HG03060 (cell line): ENCODE results near the gene EMSY.
"Not testable (repeated sequence)": the region's sequence is repeated elsewhere in the genome, so short reads cannot be mapped to it uniquely, and the experiment has no call there.

Source experiments
- ATAC-seq: cut with Tn5 transposase; IDR thresholded peaks from one replicate; pipeline ENCODE4 v1.9.1; 2021; ENCODE audit warnings: low read depth, moderate number of reproducible peaks; ENCODE audit not compliant: unreplicated experiment

Gene EMSY

DNA sequence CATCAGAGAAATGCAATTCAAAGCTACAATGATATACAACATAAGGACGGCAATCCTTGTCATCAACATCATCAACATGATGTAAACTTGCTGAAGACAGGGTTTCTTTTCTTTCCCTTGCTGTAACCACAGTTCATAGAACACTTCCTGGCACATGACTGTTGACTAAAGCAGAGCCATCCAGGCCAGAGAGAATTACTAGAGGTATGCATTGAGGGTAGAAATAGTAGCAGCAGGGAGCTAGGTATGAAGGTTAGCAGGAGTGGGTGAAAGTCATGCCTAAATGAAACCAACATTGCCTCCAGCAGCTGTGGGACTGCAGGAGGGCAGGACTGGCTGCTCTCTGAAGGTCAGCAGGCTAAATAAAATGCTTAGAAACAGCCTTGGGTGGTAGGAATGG lies 122.0 kb downstream of the EMSY start:
- ATAC-seq, result no peak

DNA sequence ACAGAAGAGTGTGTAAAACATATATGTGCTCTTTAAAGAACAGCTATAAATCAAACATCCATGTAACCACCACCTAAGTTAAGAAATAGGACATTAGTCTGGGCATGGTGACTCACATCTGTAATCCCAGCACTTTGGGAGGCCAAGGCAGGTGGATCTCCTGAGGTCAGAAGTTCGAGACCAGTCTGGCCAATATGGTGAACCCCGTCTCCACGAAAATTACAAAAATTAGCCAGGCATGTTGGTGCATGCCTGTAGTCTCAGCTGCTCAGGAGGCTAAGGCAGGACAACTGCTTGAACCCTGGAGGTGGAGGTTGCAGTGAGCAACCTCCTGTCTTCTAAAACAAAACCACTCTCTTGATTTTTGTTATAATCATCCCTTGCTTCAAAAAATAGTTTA lies 122.4 kb downstream of the EMSY start:
- ATAC-seq, result no peak

DNA sequence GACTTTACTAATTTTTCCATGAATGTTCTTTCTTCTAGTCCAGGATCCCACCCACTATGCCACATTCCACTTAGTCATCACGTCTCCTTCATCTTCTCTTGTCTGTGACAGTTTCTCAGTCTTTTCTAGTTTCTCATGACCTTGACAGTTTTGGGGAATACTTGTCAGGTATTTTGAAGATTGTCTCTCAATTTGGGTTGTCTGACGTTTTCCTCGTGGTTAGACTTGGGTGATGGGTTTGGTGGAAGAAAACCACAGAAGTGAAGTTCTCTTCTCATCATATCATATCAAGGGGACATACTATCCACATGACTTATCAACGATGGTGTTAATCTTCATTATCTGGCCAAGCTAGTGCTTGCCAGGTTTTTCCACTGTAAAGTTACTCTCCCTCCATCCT lies 123.3 kb downstream of the EMSY start:
- ATAC-seq, result no peak

DNA sequence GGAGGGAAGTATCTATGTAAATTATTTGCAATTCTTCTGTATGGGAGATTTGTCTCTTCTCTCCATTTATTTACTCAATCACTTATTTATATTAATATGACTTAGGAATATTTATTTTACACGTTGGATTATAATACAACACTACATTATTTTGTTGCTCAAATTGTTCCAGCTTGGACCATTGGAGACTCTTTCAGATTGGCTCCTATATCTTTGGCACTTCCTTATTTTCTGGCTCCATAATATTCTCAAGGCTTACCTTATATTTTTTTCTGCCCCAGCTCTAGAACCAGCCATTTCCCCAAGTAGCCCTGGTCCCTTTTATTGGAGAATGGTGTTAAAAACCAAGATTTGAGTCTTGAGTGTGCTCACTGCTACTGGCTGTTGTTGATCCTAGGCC lies 123.8 kb downstream of the EMSY start:
- no peak for ATAC-seq

DNA sequence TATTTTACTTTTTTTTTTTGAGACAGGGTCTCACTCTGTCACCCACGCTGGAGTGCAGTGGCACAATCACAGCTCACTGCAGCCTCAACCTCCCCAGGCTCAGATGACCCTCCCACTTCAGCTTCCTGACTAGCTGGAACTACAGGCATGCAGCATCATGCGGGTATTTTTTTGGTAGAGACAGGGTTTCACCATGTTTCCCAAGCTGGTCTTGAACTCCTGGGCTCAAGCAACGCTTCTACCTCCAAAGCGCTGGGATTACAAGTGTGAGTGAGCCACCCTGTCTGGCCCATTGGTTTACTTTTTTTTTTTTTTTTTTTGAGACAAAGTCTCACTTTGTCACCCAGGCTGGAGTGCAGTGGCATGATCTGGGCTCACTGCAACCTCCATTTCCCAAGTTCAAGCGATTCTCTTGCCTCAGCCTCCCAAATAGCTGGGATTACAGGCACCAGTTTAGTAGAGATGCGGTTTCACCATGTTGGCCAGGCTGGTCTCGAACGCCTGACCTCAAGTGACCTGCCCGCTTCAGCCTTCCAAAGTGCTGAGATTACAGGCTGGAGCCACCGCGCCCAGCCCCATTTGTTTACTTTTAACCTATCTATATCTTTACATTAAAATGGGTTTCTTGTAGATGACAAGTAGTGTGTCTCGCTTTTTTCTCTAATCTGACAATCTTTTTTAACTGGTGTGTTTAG lies 127.5 kb downstream of the EMSY start:
- ATAC-seq, result not testable (repeated sequence)

DNA sequence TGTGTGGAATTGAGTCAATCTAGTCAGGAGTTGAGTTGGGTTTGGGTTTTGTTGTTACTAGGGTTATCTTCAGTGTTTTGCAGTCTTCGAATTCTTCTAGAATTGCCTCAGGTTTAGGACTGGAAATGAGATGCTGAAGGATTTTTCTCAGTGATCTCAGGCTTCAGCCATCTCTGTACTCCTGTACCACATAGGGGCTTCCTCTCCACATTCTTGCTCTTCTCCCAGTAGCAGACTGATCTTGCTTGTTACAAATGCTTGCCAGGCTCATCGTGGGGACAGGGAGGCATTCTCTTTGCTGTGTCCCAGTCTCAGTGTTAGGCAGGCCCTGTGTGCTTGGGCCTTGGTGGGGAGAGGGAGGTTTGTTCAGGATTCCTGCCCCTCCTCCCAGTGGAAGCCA lies 129.6 kb downstream of the EMSY start:
- ATAC-seq, result no peak

DNA sequence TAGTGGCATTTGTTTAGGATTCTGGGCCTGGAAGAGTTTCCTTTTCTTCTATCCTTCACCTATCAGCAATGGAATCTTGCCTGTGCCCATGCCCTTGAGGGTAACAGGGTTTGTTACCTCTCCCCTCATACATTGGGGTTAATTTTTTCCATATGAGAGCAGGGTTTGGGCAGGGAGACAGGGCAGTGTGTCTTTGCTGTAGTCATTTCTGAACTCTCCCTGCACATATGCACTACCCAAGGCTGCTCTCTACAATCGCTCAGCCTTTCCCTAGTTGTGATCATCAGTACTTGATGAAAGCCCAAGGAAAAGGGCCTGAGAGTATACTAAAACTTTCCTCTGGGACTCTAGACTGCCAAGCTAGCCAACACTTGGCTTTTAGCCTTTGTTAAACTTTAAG lies 130.1 kb downstream of the EMSY start:
- no peak for ATAC-seq

DNA sequence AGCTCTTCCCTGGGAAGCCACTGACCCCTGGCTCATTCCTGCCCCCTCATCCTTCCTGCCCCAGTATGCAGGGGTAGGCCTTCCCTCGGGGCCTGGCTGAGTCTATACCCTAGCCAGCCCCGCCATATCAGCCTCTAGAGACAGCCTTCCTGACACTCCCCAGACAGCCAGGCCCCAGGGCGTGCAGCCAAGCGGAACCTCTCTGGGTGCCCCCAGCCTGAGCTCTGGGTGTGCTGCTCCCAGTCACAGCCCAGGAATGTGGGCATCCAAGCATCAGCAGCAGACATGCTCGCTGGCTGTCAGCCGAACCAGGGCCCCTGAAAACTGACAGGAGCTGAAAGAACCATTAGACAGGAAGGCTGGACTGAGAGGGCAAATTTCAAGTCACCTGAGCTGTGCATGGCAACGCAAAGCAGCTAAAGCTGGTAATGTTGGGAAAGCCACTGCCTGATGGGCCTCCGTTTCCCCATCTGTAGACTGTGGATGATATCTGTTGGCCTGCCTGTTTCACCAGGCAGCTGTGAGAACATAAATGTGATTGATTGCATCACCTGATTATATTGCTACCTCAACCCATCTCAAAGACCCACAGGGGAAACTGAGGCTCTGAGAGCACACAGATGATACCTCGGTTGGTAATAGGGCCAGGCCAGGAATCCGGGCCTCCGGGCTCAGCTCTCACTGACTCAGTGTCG lies 132.6 kb downstream of the EMSY start:
- ATAC-seq, result no peak

DNA sequence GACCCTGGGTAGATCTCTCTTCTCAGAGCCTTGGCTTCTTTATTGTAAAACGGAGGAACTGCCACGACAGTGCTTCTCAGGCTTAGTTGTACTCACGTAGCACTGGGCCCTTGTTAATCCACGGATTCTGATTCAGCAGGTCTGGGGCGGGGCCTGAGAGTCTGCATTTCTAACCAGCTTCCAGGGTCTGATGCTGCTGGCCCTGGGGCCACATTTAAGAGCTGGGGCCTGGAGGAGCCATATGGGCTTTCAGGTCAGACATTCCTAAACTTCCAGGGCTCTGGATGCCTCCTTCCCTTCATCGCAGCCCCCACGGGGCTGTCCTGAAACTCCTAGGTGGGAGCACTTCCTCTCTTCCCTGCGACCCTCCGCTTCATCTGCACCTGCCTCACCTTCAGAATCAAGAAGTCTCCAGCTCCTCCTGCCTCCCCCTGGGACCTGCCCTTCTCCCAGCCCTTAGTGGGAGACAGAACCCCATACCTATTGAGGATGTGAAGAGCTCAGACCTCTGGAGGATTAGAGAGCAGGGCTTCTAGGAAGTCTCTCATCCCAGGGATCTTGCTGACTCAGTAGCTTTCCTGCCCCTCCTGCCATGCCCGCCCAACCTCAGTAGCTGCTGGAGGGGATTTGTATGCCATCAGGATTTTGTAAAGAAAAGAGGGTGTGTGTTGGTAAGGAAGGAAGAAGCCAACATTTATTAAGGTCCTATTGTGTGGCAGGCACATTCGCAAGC lies 133.3 kb downstream of the EMSY start:
- no peak for ATAC-seq

DNA sequence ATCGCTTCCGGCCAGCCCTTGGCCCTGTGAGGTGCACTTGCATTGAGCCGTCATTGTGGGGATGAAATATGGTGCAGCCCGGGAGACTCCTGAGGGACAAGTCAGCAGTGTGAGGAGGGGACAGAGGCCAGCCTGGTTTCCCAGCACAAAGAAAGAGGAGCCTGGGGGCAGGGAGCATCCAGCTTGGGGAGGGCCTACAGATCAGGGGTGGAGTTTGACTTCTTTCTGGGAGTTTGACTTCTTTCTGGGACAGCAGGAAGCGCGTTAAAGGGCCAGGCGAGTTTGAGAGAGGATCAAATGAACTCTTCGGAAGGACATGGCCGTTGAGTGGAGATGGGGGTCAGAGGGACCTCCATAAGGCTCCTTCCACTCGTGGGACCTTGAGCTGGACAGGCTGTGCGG lies 133.8 kb downstream of the EMSY start:
- ATAC-seq, result no peak

DNA sequence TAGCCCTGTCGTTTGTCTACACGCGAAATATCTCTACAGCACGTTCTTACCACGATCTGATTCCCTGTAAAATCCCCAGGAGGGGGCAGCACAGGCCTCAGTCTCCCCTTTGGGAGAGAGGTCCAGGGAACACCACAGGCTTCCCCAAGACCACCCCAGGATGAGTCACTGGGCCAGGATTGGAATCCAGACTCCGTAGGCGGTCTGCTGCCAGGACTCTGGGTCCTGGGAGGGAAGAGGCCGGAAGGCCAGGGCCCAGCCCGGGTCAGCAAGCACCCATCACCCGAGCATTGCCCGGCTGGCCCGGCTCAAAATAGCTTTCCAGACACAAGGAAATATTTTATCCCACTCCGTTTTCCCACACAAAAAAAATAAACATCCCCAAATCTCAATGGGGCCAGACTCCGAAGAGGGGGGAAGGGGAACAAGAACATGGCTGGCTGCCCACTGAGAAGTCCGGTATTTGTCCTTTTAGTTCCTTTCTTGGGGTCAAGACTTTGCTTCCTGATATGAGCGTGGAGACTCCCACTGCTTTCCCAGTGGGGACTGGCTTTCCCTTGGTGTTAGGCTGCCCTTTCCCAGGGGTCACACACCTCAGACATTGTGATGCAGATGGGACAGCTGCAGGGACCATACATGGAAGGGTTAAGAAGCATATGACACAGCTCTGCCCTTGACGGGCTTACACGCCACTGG lies 134.4 kb downstream of the EMSY start:
- no peak for ATAC-seq

DNA sequence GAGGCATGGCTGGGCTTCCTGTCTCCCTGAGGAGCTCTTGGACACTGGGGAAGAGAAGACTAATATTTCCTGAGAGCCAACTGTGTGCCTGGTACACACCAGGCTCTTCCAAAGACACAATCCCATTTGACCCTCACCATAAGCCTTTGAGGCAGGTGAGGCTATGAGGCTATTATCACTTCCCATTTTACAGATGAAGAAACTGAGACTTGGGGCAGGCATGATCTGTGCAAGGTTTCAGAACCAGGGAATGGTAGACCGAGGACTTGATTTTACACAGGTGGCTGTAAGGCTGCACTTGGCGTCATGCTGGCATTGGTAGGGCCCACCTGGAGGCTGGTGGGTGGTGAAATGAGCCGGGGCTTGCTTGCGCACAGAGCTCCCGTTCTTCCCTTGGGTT lies 134.9 kb downstream of the EMSY start:
- ATAC-seq, result no peak

DNA sequence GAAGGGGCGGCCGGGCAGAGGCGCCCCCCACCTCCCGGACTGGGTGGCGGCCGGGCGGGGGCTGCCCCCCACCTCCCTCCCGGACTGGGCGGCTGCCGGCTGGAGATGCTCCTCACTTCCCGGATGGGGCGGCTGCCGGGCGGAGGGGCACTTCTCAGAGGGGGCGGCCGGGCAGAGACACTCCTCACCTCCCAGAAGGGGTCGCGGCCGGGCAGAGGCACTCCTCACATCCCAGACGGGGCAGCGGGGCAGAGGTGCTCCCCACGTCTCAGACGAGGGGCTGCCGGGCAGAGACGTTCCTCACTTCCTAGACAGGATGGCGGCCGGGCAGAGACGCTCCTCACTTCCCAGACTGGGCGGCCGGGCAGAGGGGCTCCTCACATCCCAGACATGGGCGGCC lies 137.7 kb downstream of the EMSY start:
- ATAC-seq, result not testable (repeated sequence)

DNA sequence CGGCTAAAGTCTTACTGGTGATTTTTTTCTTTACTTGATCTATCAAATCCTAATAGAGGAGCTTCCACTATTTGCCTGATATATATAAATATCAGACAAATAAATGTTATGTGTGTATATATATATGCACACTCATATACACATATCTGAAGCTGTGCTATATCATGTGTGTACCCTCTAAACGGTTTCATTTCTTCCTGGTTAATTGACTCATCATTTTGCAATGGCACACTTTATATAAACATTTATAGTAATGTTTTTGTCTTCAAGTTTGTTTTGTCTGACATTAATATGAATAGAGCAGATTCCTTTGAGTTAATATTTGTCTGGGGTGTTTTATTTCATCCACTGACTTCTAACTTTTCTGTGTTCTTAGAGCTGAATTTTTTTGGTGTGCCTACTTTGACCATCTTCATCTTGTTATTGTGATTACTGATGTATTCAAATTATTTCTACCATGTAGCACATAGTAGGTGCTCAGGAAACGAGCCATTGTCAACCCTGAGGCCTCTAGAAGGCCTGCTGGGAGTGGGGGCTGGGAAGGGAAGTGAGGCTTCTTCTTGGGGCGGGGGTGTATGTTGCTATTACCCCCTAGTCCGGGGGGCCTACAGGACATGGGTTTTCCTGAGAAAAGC lies 143.1 kb downstream of the EMSY start:
- ATAC-seq, result no peak

DNA sequence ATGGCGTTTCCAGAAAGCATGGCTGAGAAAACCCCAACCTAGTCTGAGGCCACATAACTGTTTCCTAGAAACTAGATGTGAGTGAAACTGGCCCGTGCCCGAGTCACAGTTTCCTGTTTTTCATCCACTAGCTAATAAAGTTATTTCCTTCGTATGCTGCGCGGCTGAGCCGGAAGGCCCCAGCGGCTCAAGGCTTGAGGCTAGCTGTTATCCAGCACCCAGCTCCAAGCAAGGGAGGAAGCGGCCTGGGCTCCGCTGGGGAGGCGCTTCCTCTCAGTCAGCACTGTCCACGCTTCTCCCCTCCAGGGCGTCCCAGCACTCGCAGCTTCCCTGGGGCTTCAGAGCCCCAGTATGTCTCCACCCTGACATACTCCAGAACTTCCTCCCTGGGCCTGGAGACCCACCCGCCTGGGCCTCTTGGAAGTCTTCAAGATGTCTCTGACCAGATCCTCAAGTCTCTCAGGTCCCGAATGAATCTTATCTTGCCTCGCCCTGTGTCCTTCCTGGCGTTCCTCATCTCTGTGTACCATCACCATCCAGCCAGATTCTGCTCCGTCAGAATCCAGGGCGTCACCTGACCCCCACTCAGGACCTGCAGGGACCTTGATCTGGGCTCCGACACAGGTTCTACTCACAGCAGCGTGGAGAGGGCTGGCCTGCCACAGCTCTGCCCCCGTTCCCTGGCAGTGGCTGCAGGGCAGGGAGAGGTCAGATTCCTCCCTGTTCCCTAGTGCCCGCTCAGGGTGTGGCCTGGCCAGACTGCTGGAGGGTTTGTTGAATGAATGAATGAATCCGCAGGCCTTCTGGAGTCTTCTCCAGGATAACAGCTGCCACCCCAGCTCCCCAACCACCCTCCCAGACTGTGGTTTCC lies 143.9 kb downstream of the EMSY start:
- no peak for ATAC-seq

DNA sequence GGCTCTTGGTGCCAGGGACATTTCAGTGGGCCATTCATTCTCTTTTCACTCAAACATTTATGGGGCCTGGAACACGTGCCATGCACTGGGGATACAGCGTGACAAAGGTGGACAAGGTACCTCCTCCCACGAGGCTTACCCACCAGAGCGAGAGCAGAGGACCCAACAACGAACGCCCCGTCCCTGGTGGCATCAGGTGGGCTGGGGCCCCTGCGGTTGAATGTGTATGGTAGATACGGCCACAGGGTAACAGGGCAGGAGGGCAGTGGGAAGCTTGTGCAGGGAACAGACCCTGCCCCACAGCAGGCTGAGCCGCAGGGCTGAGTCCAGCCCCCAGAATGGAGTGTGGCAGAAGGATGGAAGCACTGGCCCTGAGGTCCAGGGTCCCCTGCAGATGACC lies 144.7 kb downstream of the EMSY start:
- no peak for ATAC-seq

DNA sequence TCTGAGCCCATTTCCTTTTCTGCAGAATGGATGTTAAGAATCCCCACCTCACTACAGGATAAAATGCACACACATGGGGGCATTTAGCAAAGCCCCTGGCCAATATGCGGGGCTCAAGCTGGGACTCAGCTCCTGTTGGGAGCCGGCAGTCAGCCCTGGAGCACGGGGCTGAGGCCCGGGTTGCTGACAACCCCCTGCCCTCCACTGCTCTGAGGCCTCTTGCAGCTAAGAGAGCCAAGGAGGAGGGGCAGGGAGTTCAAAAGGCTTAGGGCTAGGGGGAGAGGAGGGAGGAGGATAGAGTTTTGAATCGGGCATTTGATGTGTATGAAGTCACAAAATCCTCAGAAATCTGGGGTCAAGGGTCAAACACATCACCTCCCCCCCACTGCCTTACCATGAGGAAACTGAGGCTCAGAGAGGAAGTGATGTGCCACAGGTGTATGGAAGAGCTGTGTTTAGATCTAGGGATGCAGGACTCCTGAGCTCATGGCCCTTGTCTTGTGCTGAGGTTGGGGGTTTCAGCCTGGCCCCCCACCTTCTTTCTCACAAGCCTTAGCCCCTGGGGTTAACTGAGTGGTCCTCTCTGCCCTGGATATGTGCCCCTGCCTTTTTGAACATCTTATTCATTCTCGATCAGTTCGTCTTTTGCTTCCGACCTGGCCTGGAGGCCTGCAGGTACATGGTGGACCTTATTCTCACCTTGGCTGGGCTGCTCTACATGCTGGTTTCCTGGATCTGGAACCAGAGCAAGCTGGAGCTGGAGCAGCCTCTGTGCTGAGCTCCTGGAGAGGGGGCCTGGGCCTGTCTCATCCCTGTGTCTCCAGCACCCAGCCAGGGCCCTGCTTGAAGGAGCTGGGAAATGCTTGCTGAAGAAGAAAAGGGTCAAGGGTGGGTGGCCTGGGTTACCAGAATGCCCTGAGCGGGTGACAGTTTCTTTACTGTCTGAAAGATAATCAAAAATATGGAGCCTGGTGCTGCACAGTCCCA lies 145.4 kb downstream of the EMSY start:
- ATAC-seq, result no peak

DNA sequence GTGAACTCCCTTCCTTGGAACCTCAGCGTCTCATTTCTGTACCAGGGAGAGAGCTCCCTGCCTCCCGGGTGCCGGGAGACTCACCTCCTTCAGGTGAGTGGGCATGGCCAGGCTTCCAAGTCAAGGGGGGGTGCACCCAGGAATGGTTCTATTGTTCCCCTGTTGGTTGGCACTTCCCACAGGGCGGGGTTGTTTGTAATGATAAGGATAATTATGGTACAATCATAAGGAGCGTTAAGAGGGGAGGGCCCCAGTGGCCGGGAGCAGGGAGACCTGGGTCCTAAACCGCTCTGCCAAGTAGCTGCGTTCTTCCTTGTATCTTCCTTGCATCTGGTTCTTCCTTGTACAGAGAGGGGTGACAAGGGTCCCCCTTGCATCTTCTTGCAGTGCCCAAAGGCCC lies 146.6 kb downstream of the EMSY start:
- ATAC-seq, result no peak
